BLaER1 (cell line): ENCODE measurements around the gene MLH3.

ENCODE experiments used
- H3K27ac ChIP-seq: shearing (Covaris generic); formaldehyde crosslinking; 2 replicates; pipeline ENCODE4 v1.8.1; 2022
- H3K27me3 ChIP-seq: shearing (Covaris generic); formaldehyde crosslinking; 2 replicates; pipeline ENCODE4 v1.8.1; 2022
- H3K36me3 ChIP-seq: shearing (Covaris generic); formaldehyde crosslinking; 2 replicates; pipeline ENCODE4 v1.8.1; 2022
- H3K4me1 ChIP-seq: shearing (Covaris generic); formaldehyde crosslinking; 2 replicates; pipeline ENCODE4 v1.8.1; 2022
- H3K4me2 ChIP-seq: shearing (Covaris generic); formaldehyde crosslinking; 2 replicates; pipeline ENCODE4 v1.8.1; 2022
- H3K4me3 ChIP-seq: shearing (Covaris generic); formaldehyde crosslinking; 2 replicates; pipeline ENCODE4 v1.8.1; 2022
- H3K9ac ChIP-seq: shearing (Covaris generic); formaldehyde crosslinking; 2 replicates; pipeline ENCODE4 v1.8.1; 2022
- H3K9me3 ChIP-seq: shearing (Covaris generic); formaldehyde crosslinking; 2 replicates; pipeline ENCODE4 v1.8.1; 2022
- H4K20me1 ChIP-seq: shearing (Covaris generic); formaldehyde crosslinking; 2 replicates; pipeline ENCODE4 v1.8.1; 2022
- Cebpa-rat ChIP-seq: shearing (Covaris generic); IDR thresholded peaks from 2 replicates; pipeline ENCODE4 v1.8.1; 2022

Gene MLH3

GRCh38 chr14:75040959-75041358 lies 10.3 kb downstream of the MLH3 start:
- Histone ChIP-seq H4K20me1 (no peaks in the 10 kb centered on the region; the same call in 1 of the 2 replicates), H3K36me3 (peaks cover 9% of the 10 kb centered on the region; the same call in 1 of the 2 replicates), H3K27me3 (no peaks in the 10 kb centered on the region), H3K9ac (no peak overlapping the region), H3K9me3 (no peaks in the 10 kb centered on the region), H3K4me3 (no peak overlapping the region), H3K4me2 (no peak overlapping the region), H3K27ac (no peak overlapping the region), H3K4me1 (no peaks in the 10 kb centered on the region)
- no peak for TF ChIP-seq Cebpa-rat

- Histone ChIP-seq H3K27ac (no peak overlapping the region), H3K9ac (no peak overlapping the region), H3K9me3 (no peaks in the 10 kb centered on the region), H4K20me1 (no peaks in the 10 kb centered on the region; the same call in 1 of the 2 replicates), H3K4me2 (no peak overlapping the region), H3K27me3 (no peaks in the 10 kb centered on the region), H3K36me3 (peaks cover 9% of the 10 kb centered on the region; the same call in 1 of the 2 replicates), H3K4me3 (no peak overlapping the region), H3K4me1 (no peaks in the 10 kb centered on the region)
- TF ChIP-seq Cebpa-rat, result no peak
Measured at GRCh38 chr14:75040507-75040906, 10.8 kb downstream of the MLH3 start.

- no peak for TF ChIP-seq Cebpa-rat
- no peak overlapping the region for H3K27ac ChIP-seq
- no peaks in the 10 kb centered on the region for H3K27me3 ChIP-seq
- no peak overlapping the region for H3K4me3 ChIP-seq
- no peaks in the 10 kb centered on the region for H3K4me1 ChIP-seq
- no peaks in the 10 kb centered on the region for H4K20me1 ChIP-seq
- peaks cover 29% of the 10 kb centered on the region for H3K36me3 ChIP-seq
- H3K9me3 ChIP-seq, result no peaks in the 10 kb centered on the region
- H3K9ac ChIP-seq, result no peak overlapping the region
- no peak overlapping the region for H3K4me2 ChIP-seq
Measured at GRCh38 chr14:75032939-75033338, 18.3 kb downstream of the MLH3 start.

GRCh38 chr14:75030147-75030546 lies 21.1 kb downstream of the MLH3 start:
- Histone ChIP-seq H3K9me3 (no peaks in the 10 kb centered on the region), H3K27ac (no peak overlapping the region), H3K4me3 (no peak overlapping the region), H3K36me3 (peaks cover 33% of the 10 kb centered on the region), H3K27me3 (no peaks in the 10 kb centered on the region), H3K9ac (no peak overlapping the region), H3K4me1 (no peaks in the 10 kb centered on the region), H4K20me1 (no peaks in the 10 kb centered on the region), H3K4me2 (no peak overlapping the region)
- no peak for TF ChIP-seq Cebpa-rat

- H3K27ac ChIP-seq, result no peak overlapping the region
- H3K4me1 ChIP-seq, result peaks cover 10% of the 10 kb centered on the region; the same call in 1 of the 2 replicates
- H3K27me3 ChIP-seq, result no peaks in the 10 kb centered on the region
- no peaks in the 10 kb centered on the region for H4K20me1 ChIP-seq
- no peak overlapping the region for H3K9ac ChIP-seq
- H3K4me3 ChIP-seq, result no peak overlapping the region
- no peak overlapping the region for H3K4me2 ChIP-seq
- no peaks in the 10 kb centered on the region for H3K9me3 ChIP-seq
- peaks cover 32% of the 10 kb centered on the region for H3K36me3 ChIP-seq
- no peak for TF ChIP-seq Cebpa-rat
Measured at GRCh38 chr14:75025876-75026275, 25.4 kb downstream of the MLH3 start.

GRCh38 chr14:75025082-75025481 lies 26.2 kb downstream of the MLH3 start:
- H3K27me3 ChIP-seq, result no peaks in the 10 kb centered on the region
- H3K27ac ChIP-seq, result no peak overlapping the region
- H3K4me3 ChIP-seq, result no peak overlapping the region
- peaks cover 10% of the 10 kb centered on the region; the same call in 1 of the 2 replicates for H3K4me1 ChIP-seq
- no peaks in the 10 kb centered on the region for H4K20me1 ChIP-seq
- H3K4me2 ChIP-seq, result no peak overlapping the region
- no peaks in the 10 kb centered on the region for H3K9me3 ChIP-seq
- H3K36me3 ChIP-seq, result peaks cover 36% of the 10 kb centered on the region
- no peak overlapping the region for H3K9ac ChIP-seq
- no peak for TF ChIP-seq Cebpa-rat

- Histone ChIP-seq H3K36me3 (peaks cover 41% of the 10 kb centered on the region), H3K4me3 (no peak overlapping the region)
Measured at GRCh38 chr14:75023108-75023507, 28.2 kb downstream of the MLH3 start.

GRCh38 chr14:75022655-75023054 lies 28.6 kb downstream of the MLH3 start:
- peaks cover 46% of the 10 kb centered on the region for H3K36me3 ChIP-seq
- no peak overlapping the region for H3K27ac ChIP-seq
- H3K27me3 ChIP-seq, result no peaks in the 10 kb centered on the region
- no peak for TF ChIP-seq Cebpa-rat
- peaks cover 10% of the 10 kb centered on the region; the same call in 1 of the 2 replicates for H3K4me1 ChIP-seq
- no peak overlapping the region for H3K4me3 ChIP-seq
- no peaks in the 10 kb centered on the region for H4K20me1 ChIP-seq
- H3K9me3 ChIP-seq, result no peaks in the 10 kb centered on the region
- no peak overlapping the region for H3K9ac ChIP-seq
- H3K4me2 ChIP-seq, result no peak overlapping the region

More at GRCh38 chr14:75023108-75023507, 28.2 kb downstream of the MLH3 start:
- H3K9ac ChIP-seq, result no peak overlapping the region
- H3K27ac ChIP-seq, result no peak overlapping the region
- no peaks in the 10 kb centered on the region for H3K27me3 ChIP-seq
- no peaks in the 10 kb centered on the region for H4K20me1 ChIP-seq
- H3K9me3 ChIP-seq, result no peaks in the 10 kb centered on the region
- no peak for TF ChIP-seq Cebpa-rat
- no peak overlapping the region for H3K4me2 ChIP-seq
- peaks cover 10% of the 10 kb centered on the region; the same call in 1 of the 2 replicates for H3K4me1 ChIP-seq

GRCh38 chr14:75018694-75019093 lies 32.6 kb downstream of the MLH3 start:
- Histone ChIP-seq H3K9me3 (no peaks in the 10 kb centered on the region), H3K36me3 (peaks cover 70% of the 10 kb centered on the region), H3K4me3 (no peak overlapping the region), H3K27me3 (no peaks in the 10 kb centered on the region), H3K4me1 (peaks cover 10% of the 10 kb centered on the region; the same call in 1 of the 2 replicates), H3K27ac (no peak overlapping the region), H3K4me2 (no peak overlapping the region), H3K9ac (no peak overlapping the region), H4K20me1 (no peaks in the 10 kb centered on the region)
- TF ChIP-seq Cebpa-rat, result no peak

- no peak for TF ChIP-seq Cebpa-rat
- Histone ChIP-seq H3K4me2 (no peak overlapping the region), H3K4me3 (no peak overlapping the region), H3K4me1 (no peaks in the 10 kb centered on the region), H3K9ac (no peak overlapping the region), H3K9me3 (no peaks in the 10 kb centered on the region), H3K27me3 (no peaks in the 10 kb centered on the region), H3K36me3 (peaks cover 77% of the 10 kb centered on the region), H3K27ac (no peak overlapping the region), H4K20me1 (no peaks in the 10 kb centered on the region)
Measured at GRCh38 chr14:75016815-75017214, 34.5 kb downstream of the MLH3 start.

GRCh38 chr14:75015496-75015895 lies 35.8 kb downstream of the MLH3 start:
- Histone ChIP-seq H4K20me1 (0 out of 2 replicates have a peak, but pooled peaks cover 5% of the 10 kb centered on the region), H3K36me3 (peaks cover 84% of the 10 kb centered on the region), H3K4me2 (no peak overlapping the region), H3K27me3 (no peaks in the 10 kb centered on the region), H3K9me3 (no peaks in the 10 kb centered on the region), H3K9ac (no peak overlapping the region), H3K4me3 (no peak overlapping the region), H3K27ac (no peak overlapping the region), H3K4me1 (no peaks in the 10 kb centered on the region)
- TF ChIP-seq Cebpa-rat, result no peak
